Common myeloid progenitor, CD34-positive (primary cell): ENCODE data around the gene NEK7.

Experiments used
- CTCF ChIA-PET: fragments of 350-600 bp; sonication (Branson Sonifier 250); formaldehyde crosslinking; loops from one replicate; lab custom pipeline; 2021; ENCODE audit warnings: antibody characterized with exemption; lab: Charles Lee
- POLR2A ChIA-PET: fragments of 350-600 bp; sonication (Branson Sonifier 250); formaldehyde crosslinking; loops from one replicate; lab custom pipeline; 2021; ENCODE audit warnings: antibody characterized with exemption; lab: Charles Lee
- DNase-seq, 3 donors: peaks; one replicate each; pipeline versions ENCODE4 v3.0.0 to v3.0.0-alpha.2; 2013
- H3K27ac ChIP-seq, 2 experiments: 1 replicate in 1 of 2; 2 replicates in 1 of 2; pipeline ENCODE4 v1.7.0; 2013; ENCODE audit warnings: inconsistent platforms in 2 of 2, low read length in 2 of 2, mild to moderate bottlenecking in 2 of 2, low read depth in 1 of 2, moderate library complexity in 1 of 2; ENCODE audit not compliant: severe bottlenecking in 2 of 2, insufficient read depth in 1 of 2, poor library complexity in 1 of 2
- H3K27me3 ChIP-seq, 5 experiments: replicated peaks in 2 of 5; 1 replicate in 3 of 5; 2 replicates in 2 of 5; pipeline versions ENCODE4 v1.6.1 to v1.7.0; 2013; ENCODE audit warnings: low read length in 4 of 5, mild to moderate bottlenecking in 2 of 5, moderate library complexity in 2 of 5, inconsistent platforms in 1 of 5; ENCODE audit not compliant: insufficient read depth in 5 of 5, control insufficient read depth in 4 of 5
- H3K36me3 ChIP-seq, 4 experiments: 1 replicate in 2 of 4; 2 replicates in 2 of 4; pipeline versions ENCODE4 v1.6.1 to v1.7.0; 2013; ENCODE audit warnings: low read length in 3 of 4, control low read depth in 1 of 4, mild to moderate bottlenecking in 1 of 4; ENCODE audit not compliant: control insufficient read depth in 4 of 4, insufficient read depth in 4 of 4
- H3K4me1 ChIP-seq, 4 experiments: 1 replicate in 3 of 4; 2 replicates in 1 of 4; pipeline versions ENCODE4 v1.6.1 to v1.7.1; 2013; ENCODE audit warnings: low read length in 3 of 4, mild to moderate bottlenecking in 3 of 4, control low read depth in 1 of 4, inconsistent platforms in 1 of 4, moderate library complexity in 1 of 4; ENCODE audit not compliant: control insufficient read depth in 4 of 4, insufficient read depth in 4 of 4; ENCODE audit errors: control extremely low read depth in 1 of 4
- H3K4me3 ChIP-seq, 7 experiments: 1 replicate in 4 of 7; 2 replicates in 3 of 7; pipeline versions ENCODE4 v1.5.1 to v1.7.0; 2013; ENCODE audit warnings: mild to moderate bottlenecking in 7 of 7, low read length in 6 of 7, moderate library complexity in 6 of 7, inconsistent platforms in 2 of 7, low read depth in 2 of 7, control low read depth in 1 of 7; ENCODE audit not compliant: insufficient read depth in 4 of 7, control insufficient read depth in 1 of 7; ENCODE audit errors: extremely low read depth in 1 of 7
- H3K9me3 ChIP-seq, 5 experiments: 1 replicate in 4 of 5; 2 replicates in 1 of 5; pipeline versions ENCODE4 v1.6.1 to v1.7.1; 2013; ENCODE audit warnings: low read length in 4 of 5, mild to moderate bottlenecking in 2 of 5, inconsistent platforms in 1 of 5, low read depth in 1 of 5, moderate library complexity in 1 of 5; ENCODE audit not compliant: control insufficient read depth in 4 of 5, insufficient read depth in 2 of 5; ENCODE audit errors: control extremely low read depth in 1 of 5
- WGBS: methylation state at CpG from one replicate; pipeline ENCODE4 v1.1.5; 2013; ENCODE audit not compliant: insufficient coverage; 5-methylcytosine and 5-hydroxymethylcytosine counted together

The NEK7 gene

DNA sequence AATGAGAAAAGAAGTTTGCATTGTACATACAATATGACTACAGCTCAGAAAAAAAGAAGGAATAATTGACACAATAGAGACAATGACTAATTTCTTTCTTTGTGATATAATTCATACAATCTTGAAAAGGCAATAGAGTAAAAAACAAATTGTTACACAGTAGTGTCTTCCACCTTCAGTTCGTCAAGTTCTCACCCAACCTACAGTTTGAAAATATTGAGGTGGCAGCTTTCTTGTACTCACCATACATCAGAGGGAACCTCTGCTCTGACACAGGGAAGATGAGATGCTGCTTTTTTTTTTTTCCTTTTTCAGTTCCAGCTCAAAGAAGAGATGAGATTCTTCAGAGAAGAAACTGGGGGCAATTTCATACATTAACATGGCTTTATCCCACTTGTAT, 210.5 kb downstream of the NEK7 start:
- Histone ChIP-seq H3K4me3 (no peak overlapping the region), H3K4me1 (no peaks in the 10 kb centered on the region), H3K27me3 (no peaks in the 10 kb centered on the region), H3K27ac (no peak overlapping the region), H3K9me3 (peaks cover 0 to 3% (median 0%) of the 10 kb centered on the region in 5 experiments), H3K36me3 (no peaks in the 10 kb centered on the region)
- 80% methylated on average over 1 of the region's 1 CpG for WGBS
- DNase-seq, result no peak
- CTCF ChIA-PET, result interaction anchor here (1.3 kb wide), 1 partner anchor 9 kb away, joined by 6 read pairs; no protein-coding TSS in a partner anchor
- POLR2A ChIA-PET, result interaction anchor here (0.6 kb wide), 1 partner anchor 31 kb away, joined by 3 read pairs; no protein-coding TSS in a partner anchor

DNA sequence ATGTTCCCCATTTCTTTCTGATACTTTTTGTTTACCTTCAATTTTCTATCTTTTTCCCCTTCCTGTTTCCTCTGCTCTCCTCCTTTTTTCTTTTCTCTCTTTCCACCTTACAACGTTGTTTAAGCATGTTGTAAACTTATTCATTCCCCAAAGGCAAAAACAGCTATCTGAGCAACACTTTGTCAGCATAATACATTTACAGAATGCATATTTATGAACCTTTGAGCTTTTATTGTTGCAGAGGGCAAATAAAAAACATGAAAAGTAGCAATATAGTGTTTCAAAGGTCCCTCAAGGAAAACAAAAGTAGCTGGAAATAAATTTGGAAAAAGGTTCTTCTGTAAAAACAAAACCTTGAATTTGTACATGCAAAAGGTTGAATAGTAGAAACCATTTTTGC, 214.2 kb downstream of the NEK7 start:
- H3K4me3 ChIP-seq, result no peak overlapping the region
- CTCF ChIA-PET, result no interaction called here
- H3K9me3 ChIP-seq, result peaks cover 0 to 6% (median 3%) of the 10 kb centered on the region in 5 experiments
- H3K36me3 ChIP-seq, result no peaks in the 10 kb centered on the region
- POLR2A ChIA-PET, result no interaction called here
- no peaks in the 10 kb centered on the region for H3K27me3 ChIP-seq
- WGBS, result no CpG with 5 or more reads among the region's 1 CpG
- no peak for DNase-seq
- no peaks in the 10 kb centered on the region for H3K4me1 ChIP-seq
- no peak overlapping the region for H3K27ac ChIP-seq
